ENCODE results near the gene CDKN1B.
A peak's percentile ranks its signal among the peaks of the same experiment; 100 is the strongest.

Gene CDKN1B

GRCh38 chr12:12716793-12717585, at the start of gene CDKN1B:
CDKN1B (plus strand) TSS chr12:12717368; CDS start chr12:12717840, 472 bp downstream.
- DNase-seq, result peak; percentile 82

DNA sequence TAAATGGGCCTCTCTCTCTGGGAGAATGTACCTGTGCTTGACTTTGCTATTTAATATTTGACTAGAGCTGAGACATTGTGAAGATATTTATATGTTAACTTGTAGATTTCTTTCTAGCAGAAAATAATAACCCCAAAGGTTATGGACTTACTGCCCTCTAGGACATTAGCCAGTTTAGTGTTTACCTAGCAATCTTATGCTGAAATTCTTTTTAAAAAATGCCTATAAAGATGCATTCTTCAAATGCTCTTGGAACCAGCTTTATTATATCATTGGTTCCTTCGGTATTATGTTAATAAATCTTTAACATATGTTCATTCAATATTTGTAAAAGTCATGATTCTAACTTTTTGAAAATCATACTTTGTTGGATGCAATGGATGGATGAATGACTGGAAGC, 49.2 kb upstream of the CDKN1B start:
- DNase-seq, result no peak

DNA sequence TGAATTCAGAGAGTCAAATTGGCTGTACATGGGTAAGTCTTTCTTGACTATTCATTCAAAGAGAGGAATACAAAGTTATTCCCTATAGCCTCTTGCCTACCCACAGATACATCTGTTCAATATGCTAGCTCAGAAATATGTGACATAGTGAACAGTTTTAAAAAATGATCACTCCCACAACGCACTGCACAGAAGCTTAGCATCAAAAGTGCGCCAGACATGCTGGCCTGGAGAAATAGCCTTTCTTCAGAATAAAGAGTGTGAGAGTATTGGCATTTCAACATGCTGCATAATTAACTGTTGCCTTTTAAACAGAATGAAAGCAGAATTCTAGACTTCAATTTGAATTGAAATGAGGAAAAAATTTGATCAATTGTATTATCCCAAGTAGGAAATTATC, 48.1 kb upstream of the CDKN1B start:
- no peak for DNase-seq

GRCh38 chr12:12671850-12672660, 45.1 kb upstream of the CDKN1B start:
- no peak for DNase-seq

DNA sequence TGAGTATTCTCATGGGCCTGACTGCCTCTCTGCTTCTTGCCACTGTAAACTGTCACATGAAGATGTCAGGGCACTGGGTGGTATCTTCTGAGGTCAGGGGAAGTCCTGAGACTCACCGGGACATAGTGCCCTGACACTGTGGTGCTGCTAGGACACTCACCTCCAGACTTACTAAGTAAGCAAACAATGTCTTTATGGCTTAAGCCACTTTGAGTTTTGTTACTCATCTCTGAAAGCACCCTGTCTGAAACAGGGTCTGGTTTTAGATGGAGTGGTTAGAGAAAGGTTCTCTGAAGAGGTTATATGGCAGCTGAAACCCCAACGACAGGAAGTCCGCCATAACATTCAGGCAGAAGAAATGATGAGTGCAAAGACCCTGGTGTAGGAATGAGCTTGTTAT, 43.9 kb upstream of the CDKN1B start:
- no peak for DNase-seq

DNA sequence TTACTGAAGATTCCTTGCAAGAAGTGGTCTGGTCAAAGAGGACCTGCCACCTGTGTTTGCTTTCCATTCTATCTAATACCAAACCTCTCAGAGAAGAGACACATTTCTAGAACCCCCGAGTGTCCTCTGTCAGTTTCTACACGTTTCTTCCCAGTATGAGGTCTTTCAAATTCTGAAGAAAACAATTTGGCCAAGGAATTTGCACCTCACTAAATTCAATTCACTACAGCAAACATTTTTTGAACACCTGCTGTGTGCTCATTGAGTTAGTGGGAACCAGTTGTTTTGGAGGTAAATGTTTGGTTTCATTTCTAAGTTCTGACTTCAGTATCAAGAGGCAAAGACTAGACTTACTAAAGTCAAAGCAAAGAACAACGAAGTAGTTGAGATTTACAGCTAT, 40.6 kb upstream of the CDKN1B start:
- no peak for DNase-seq

DNA sequence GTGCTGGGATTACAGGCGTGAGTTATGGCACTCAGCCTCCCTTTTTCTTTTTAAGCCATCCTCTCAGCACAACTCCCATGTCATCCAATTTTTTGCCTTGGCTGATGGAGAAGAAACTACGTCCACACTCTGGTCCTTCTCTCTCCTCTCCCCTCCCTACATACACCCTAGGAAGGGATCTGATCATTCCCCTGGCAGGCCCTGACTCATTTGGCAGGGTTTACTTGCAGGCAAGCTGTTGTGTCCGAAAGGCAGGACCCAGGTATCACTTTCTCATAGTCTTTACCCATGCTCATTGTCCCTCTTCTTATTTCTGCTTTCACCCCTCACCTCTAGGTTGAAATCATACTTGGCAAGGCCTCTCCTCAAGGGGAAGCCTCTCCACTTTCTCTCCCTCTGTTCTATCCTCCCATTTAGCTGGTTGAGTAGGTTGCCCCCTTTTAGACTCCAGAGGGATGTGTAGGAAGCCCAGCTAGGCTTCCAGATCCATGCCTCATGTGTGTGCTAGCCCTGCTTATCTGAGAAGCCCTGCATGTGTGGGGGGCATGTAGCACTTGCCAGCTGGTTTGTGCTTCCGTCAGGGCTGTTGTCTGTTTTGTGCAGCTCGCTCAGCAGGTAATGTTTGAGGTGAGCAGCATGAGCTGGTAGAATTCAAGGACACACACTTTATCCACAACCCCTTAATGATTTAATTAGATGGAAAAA, 36.0 kb upstream of the CDKN1B start:
- DNase-seq, result no peak

GRCh38 chr12:12682284-12682683, 34.9 kb upstream of the CDKN1B start:
- no peak for DNase-seq

- DNase-seq, result no peak
Observed at GRCh38 chr12:12683136-12683697, 34.0 kb upstream of the CDKN1B start.

GRCh38 chr12:12683725-12684124, 33.4 kb upstream of the CDKN1B start:
- no peak for DNase-seq

DNA sequence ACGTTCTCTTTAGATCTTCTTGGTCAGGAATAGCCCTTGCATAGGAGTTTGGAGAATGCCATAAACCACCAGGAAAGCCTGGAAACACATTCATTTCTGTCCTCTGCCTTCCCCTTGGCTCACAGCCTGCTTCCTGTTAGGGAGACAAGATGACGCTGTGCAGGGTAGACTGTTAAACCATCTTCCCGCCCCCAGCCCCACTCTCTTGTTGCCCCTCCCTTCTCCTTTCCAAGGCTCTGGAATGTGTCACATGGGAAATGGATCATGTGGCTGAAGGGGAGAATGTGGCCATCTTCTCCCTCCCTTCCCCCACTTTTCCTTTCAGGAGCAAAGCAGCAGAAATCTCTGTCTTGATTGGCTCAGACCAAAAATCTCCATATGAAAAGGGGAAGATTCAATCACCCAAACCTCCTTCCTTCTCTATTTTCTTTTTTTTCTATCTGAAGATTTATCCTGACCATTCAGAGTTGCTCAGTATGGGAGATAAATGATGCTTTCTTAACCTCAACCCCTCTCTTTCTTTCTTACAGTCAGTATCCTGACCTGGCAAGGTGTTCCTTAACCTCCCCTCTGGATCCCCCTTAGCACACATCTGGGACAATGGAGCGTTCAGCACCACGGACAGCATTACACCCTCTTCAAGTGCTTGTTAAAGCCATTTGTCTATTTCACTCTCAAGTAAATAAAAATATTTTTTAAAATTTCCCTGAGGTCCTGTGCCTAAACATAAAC, 32.6 kb upstream of the CDKN1B start:
- DNase-seq, result no peak

- no peak for DNase-seq
Observed at GRCh38 chr12:12685305-12685704, 31.9 kb upstream of the CDKN1B start.

GRCh38 chr12:12686472-12686871, 30.7 kb upstream of the CDKN1B start:
- no peak for DNase-seq

DNA sequence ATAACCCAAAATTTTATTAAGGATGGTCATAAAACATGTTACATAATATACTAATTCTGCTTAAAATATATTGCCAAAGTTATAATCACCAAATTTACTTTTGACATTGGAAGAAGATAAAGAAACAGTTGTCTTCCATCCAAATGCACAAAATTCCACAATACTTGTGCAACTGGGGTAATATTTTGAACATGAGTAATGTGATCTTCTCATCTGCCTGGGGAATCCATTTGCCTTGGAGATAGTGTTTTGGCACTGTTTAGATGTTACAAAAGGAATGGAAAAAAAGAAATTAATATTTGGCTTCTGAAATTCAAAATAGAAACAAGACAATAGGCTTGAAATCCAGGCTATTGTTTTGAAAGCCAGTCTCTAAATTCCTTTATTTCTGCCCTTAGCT, 30.2 kb upstream of the CDKN1B start:
- no peak for DNase-seq

GRCh38 chr12:12689647-12690300, 27.4 kb upstream of the CDKN1B start:
- no peak for DNase-seq

GRCh38 chr12:12691549-12691948, 25.6 kb upstream of the CDKN1B start:
- DNase-seq, result no peak

DNA sequence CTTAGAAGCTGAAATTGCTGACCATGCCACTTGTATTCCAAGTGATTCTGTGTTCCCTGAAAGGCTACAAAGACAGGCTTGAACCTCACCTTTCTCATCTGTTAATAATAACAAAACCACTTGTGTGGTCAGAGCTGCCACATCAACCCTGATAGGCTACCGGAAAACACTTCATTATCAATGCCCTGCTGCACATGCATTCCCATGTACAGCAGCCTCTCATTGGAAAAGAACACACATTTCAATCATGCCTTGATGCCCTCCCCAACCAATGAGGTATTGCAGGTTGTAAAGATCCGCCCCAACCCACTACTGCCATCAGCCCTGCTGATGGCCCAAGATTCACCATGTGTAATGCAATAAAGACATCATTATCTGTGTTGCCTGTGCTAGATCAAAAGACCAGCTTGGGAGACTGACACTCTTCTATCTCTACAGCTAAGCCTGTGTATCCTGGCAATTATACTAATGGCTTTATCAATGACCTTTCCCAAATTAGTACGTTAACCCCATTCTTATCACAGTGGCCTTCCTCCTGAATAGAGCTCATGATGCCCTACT, 24.0 kb upstream of the CDKN1B start:
- DNase-seq, result no peak

GRCh38 chr12:12696562-12697383, 20.4 kb upstream of the CDKN1B start:
- peak; percentile 94 for DNase-seq

DNA sequence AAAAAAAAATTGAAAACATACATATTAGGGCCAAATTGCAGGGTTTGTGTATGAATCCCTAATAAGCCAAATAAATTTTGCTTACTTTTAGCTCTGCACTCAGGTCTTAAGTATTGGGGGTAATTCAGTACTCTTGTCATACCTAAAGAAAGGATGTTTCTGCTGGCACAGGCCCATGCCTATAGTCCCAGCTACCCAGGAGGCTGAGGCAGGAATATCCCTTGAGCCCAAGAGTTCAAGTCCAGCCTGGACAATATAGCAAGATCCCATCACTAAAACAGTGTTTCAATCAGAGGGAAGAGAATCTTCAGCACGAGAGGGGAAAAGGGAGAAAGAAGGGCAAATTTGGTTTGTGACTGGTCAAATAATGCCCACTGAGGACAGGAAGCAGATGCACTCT, 17.8 kb upstream of the CDKN1B start:
- DNase-seq, result no peak

GRCh38 chr12:12700254-12700653, 16.9 kb upstream of the CDKN1B start:
- no peak for DNase-seq

GRCh38 chr12:12701457-12701856, 15.7 kb upstream of the CDKN1B start:
- DNase-seq, result no peak

Data from activated gamma-delta T cell treated with Interleukin-2 at 50 U/mL for 16 hours (primary cell).